GM12801 (cell line): ENCODE results near the gene GBF1.

Source experiments
- TF ChIP-seq, protein P1 (sequence below): IDR thresholded peaks from one replicate; pipeline ENCODE4 v1.5.1; 2011; ENCODE audit warnings: control low read depth; ENCODE audit not compliant: insufficient read length; ENCODE audit errors: extremely low read depth

The GBF1 gene

GRCh38 chr10:102420181-102420713, 174.9 kb downstream of the GBF1 start:
- TF ChIP-seq, protein P1, sequence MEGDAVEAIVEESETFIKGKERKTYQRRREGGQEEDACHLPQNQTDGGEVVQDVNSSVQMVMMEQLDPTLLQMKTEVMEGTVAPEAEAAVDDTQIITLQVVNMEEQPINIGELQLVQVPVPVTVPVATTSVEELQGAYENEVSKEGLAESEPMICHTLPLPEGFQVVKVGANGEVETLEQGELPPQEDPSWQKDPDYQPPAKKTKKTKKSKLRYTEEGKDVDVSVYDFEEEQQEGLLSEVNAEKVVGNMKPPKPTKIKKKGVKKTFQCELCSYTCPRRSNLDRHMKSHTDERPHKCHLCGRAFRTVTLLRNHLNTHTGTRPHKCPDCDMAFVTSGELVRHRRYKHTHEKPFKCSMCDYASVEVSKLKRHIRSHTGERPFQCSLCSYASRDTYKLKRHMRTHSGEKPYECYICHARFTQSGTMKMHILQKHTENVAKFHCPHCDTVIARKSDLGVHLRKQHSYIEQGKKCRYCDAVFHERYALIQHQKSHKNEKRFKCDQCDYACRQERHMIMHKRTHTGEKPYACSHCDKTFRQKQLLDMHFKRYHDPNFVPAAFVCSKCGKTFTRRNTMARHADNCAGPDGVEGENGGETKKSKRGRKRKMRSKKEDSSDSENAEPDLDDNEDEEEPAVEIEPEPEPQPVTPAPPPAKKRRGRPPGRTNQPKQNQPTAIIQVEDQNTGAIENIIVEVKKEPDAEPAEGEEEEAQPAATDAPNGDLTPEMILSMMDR = no peak

GRCh38 chr10:102420714-102421506, 175.6 kb downstream of the GBF1 start, which contains the start of gene FBXL15:
FBXL15 (plus strand) TSS chr10:102420836; CDS start chr10:102421130, 294 bp downstream.
- TF ChIP-seq, protein P1 = no peak

DNA sequence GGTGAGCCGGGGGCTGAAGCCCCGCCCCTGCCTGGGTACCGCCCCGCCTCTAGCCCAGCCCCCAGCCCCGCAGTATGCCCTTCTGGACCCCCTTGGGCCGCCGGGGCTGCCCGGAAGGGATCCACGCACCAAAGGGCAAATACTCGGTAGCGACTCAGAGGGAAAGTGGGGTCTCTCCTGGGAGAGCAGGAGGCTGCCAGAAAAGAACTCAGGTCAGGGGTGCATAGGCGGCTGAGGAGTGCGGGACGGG, 176.1 kb downstream of the GBF1 start:
- TF ChIP-seq, protein P1 = no peak

DNA sequence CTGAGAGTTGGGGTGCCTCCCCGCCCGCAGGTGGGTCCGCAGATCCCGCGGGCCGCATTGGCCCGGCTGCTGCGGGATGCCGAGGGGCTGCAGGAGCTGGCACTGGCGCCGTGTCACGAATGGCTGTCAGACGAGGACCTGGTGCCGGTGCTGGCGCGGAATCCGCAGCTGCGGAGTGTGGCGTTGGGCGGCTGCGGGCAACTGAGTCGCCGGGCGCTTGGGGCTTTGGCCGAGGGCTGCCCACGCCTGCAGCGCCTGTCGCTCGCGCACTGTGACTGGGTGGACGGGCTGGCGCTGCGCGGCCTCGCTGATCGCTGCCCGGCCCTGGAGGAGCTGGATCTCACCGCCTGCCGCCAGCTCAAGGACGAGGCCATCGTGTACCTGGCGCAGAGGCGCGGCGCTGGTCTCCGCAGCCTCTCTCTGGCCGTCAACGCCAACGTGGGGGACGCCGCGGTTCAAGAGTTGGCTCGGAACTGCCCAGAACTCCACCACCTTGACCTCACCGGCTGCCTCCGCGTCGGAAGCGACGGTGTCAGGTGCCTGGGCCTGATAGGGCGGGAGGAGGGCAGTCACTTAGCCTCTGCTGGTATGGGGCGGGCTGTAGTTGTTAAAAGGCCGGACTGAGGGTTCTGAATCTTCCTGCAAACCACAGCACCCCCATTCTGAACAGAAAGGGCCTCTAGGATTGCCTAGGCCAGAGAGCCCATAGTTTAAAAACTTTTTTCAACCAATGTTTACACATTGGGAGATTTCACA, 176.6 kb downstream of the GBF1 start:
- TF ChIP-seq, protein P1 = no peak

DNA sequence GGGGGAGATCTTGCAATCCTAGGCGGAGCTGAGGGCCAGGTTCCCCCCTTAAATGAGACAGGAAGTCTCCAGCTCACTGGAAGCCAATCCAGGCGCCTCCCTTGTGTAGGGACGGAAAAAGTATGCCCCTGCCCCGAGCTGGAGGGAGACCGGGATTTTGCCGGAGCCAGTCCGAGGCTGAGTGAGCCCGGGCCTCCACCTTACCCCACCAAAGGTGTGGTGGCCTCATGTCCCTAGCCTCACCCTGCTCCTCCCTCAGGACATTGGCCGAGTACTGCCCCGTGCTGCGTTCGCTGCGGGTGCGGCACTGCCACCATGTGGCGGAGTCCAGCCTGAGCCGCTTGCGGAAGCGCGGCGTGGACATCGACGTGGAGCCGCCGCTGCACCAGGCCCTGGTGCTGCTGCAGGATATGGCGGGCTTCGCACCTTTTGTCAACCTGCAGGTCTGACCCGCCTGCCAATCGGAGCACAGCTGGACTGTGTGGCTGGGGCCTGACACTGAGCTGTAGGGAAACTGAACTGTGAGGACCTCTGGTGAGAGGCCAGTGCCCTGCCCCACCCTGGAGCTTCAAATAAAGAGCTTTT, 177.3 kb downstream of the GBF1 start:
- TF ChIP-seq, protein P1 = no peak

DNA sequence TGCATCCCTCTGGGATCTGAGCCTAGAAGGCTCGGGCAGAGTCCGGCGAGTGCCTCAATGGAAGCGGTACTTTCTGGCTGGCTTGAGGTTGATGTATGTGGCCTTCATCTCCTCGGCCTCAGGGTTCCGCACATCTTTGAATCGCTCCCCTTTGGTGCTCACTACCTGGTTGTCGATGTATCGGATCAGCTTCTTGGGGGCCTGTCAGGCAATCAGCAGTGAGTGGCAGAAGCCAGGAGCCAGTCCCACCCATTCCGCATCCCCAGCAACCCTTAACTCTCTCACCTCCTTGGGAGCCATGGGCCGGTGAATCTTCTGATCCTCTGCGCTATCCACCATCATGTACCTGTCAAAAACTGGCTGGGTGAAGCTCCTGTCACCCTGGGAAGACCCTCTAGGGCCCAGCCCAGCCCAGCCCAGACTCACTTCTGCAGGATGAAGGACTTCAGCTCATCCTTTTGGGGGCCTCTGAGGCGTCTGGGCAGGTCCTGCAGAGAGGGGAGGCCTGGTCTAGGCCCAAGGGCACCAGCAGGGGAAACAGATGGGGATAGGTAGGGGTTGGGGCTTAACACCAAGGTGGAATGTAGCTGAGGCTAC, 178.1 kb downstream of the GBF1 start:
- TF ChIP-seq, protein P1 = no peak

DNA sequence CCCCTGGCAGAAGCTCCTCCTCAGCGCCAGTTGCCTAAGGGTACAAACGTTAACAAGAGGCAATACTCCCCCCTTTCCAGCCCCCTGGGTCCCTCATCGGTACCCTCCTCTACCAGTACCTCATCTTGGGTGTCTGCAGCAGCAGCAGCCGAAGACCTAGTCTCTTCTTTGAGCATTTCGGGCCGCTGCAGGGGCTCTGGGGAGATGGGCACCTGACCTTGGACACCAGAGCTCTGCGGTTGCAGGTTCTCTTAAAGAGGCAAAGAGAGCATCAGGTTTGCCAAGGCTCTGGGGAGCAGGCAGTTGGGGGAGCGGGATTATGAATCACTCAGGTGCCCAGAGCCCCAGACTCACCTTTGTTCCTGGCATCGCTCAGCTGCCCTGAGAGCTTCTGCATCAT, 178.8 kb downstream of the GBF1 start:
- TF ChIP-seq, protein P1 = no peak
